DMS153 treated with DMSO at 0.1 percent for 48 hours (cell line): ENCODE data around the gene MSH5.
"Not testable (repeated sequence)": the region's sequence is repeated elsewhere in the genome, so short reads cannot be mapped to it uniquely, and the experiment has no call there.

ENCODE experiments used
- DNase-seq: peaks from one replicate; lab custom pipeline; 2025; ENCODE audit not compliant: unreplicated experiment; lab: John Stamatoyannopoulos, UW

Gene MSH5

DNA sequence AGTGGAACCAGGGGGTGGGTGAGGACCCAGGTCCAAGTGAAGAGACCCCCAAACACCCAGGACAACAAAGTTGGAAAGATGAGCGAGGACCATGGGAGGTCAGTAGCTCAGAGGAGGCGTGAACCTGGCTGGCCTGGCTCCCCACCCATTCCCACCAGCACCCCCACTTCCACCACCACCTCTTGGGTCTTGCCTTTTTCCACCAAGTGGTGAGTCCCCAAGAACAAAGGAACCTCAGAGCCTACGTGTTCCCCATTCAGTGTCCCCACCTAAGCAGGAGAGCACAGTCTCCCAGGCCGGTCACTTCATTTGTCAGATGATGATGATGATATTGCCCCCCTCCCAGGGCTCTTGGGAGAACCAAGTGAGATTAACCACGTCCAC, 37.9 kb downstream of the MSH5 start:
- DNase-seq: no peak

DNA sequence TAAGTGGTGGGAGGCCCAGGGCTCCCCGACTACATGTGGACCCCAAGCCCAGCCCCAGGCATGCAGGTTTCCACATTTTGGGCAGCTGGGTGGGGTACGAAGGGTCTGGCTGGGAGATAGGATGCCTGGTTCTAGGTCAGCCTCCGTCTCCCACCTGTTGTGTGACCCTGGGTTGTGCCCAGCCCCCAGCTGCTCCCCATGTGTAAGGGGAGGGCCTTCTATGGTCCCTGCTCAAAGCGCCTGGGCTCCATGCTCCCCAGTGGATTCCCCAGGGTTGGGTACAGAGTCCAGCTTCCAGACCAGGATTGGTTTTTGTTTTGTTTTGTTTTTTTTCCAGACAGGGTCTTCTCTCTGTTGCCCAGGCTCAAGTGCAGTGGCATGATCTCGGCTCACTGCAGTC, 38.4 kb downstream of the MSH5 start:
- DNase-seq: no peak

- DNase-seq: no peak
These were observed 39.4 kb downstream of the MSH5 start for GRCh38 chr6:31778999-31779885.

- DNase-seq: no peak
These were observed 40.1 kb downstream of the MSH5 start for GRCh38 chr6:31779908-31780307.

DNA sequence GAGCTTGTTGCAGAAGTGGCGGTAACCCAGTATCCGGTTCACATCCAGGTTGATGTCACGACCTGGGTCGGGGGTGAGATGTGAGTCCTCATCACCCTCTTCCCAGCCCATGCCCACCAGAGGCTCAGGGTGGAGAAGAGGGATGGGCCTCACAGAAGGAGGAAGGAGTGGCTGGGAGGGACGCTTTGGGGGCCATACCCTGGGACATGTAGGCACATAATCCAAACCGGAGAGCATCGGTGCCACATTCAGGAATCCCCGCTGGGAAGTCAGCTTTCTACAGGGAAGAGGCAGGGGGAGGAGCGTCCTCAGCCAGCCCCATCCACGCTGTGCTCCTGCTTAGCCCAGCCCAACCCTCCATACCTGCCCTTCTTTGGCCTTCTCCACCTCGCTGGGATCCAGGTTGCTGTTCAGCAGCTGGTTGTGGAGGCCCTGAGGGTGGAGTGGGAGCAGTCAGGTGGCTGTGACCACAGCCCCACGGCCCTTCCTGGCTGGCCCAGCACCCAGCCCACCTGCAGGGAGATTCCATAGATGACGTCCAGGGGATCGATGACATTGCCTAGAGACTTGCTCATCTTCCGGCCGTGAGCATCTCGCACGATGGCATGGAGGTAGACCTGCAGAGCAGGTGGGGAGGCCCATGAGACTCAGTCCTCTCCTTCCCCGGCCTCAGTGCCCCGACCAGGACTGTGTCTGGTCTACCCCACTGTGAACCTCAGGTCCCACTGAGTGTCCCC, 40.9 kb downstream of the MSH5 start:
- no peak for DNase-seq

- DNase-seq: no peak
These were observed 41.7 kb downstream of the MSH5 start for GRCh38 chr6:31781244-31782125.

DNA sequence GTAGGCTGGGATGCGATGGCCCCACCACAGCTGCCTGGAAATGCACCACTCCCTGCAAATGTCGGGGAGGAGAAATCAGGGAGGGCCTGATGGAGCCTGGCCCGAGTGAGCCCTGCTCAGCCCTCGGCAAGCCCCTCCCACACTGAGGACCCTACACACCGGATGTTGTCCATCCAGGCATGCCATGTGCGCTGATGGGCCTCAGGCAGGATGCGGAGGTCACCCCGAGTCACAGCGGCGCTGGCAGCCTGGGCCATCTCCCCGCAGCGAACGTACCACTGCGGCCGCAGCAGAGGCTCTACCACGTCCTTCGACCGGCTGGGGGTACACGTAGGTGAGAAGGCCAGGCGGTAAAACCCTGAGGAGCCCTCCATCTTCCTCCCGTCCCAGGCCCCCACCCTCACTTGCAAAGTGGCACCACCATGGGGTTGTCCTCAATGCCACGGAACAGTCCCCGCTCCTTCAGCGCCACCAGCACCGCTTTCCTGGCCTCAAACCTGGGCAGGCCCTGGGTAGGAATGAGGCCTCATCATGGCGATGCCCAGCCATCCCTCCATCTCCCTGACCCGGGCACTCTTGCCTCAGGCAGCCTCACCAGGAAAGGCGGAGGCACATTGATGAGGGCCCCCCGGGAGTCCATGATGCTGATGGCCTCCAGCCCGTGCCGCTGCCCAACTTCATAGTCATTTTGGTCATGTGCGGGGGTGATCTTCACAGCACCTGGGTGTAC, 42.5 kb downstream of the MSH5 start:
- no peak for DNase-seq

DNA sequence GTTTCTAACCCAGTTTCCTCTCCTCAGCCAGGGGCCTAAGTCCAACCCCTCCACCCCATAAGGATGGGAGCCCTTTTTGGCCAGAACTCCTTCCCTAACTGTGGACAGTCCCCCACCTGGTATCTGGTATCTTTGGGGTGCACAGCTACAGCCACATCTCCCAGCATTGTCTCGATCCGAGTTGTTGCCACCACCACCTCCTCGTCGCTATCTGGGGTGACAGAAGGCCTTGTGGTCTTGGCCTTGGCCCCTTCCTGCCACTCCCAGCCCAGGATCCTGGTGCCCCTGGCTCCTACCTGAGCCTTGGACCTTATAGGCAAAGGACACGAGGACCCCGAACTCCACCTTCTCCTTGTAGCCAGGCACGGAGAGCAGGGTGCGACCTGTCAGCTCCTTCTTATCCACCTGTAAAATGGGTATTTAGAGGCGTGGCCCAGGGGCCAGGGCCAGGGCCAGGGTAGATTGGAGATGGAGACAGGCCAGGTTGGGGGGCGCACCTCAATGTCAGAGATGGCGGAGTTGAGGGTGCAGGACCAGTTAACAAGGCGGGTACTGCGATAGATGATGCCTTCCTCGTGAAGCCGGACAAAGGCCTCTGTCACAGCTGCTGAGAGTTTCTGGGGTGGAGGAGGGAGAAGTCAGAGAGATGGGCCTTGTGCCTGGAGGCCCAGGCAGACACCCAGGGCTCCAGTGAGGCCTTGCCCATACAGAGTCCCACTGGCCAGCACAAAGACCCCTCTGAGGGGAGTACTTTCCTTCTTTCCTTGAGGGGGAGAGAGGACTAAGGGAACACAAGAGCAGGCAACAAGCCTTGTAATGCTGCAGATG, 44.5 kb downstream of the MSH5 start:
- DNase-seq: no peak

DNA sequence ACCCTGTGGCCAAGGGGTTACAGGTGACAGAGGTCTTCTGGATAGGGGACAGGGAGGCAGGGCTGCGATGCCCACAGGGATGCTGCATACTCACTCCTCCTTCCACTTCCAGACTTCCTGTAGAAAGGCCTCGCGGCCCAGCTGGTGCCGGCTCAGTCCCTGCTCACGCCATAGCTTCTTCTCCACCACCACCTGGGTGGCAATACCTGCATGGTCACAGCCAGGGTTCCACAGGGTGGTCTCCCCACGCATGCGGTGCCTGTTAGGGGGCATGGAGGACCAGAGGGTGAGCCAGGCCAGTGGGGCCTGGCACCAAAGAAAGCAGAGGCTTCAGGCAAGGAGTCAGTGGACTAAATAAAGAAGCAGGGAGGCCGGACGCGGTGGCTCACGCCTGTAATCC, 45.7 kb downstream of the MSH5 start:
- DNase-seq: no peak

DNA sequence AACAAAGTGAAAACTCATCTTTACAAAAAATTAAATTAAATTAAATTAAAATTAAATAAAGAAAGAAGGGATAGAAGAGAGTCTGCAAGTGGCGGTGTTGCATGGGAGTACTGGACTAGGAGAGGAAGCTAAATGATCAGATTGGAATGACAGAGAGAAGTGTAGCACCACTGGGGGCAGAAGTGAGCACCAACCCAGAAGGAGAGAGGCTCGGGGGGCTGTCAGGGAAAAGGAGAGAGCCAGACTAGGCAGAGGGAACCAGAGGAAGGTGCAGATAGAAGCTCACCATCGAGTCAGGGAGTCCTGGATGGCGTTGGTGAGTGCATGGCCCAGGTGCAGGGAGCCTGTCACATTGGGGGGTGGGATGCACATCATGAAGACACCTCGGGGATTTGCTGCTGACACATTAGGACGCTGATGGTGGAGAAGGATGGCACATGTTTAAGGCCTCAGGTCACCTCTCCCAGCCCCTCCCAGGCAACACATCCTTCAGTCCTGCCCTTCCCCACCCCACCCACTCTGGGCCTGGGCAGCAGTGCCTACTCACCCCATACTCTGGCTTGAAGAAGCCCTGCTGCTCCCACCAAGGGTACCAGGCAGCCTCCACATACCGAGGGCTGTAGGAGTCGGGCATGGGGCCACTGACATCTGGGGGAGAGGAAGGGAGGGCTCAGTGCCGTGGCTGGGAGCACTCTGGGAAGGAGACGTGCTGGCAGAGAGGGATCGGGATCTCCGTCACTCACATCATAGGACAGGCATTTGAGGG, 51.7 kb downstream of the MSH5 start:
- DNase-seq: peak; percentile 14

GRCh38 chr6:31792090-31792374, 52.2 kb downstream of the MSH5 start:
- DNase-seq: no peak

- no peak for DNase-seq
These were observed 53.0 kb downstream of the MSH5 start for GRCh38 chr6:31792761-31793171.

- not testable (repeated sequence) for DNase-seq
These were observed 54.1 kb downstream of the MSH5 start for GRCh38 chr6:31793927-31794245.

DNA sequence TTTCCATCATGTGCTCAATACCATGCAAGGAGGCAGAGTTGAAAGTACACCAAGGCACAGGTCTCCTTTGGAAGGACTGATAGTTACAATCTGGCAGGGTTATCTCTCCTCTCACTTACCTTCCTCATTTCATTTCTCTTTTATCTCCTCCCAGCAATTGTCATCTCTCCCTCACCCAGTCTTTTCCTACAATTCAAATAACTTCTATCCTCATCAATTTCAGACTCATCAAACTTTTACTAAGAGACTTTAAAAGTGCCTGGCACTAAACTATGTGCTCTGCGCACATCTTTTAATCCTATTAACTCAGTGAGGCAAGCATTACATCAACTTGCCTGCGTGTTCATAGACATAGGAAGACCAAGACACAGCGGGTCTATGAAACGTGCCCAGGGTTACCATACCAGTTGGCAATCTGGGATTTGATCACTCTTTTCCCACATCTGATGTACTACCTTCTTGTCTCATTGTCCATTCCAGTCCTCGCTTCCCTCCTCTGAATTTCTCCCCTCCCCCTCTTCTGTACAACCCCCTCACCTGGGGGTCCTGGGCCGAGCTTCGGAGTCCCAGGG, 54.6 kb downstream of the MSH5 start:
- DNase-seq: no peak

- no peak for DNase-seq
These were observed 55.2 kb downstream of the MSH5 start for GRCh38 chr6:31794866-31795615.

GRCh38 chr6:31795616-31796298, 56.0 kb downstream of the MSH5 start, which contains the start of gene VARS1:
Gene VARS1, minus strand, starts transcription at chr6:31795752. Its CDS starts 535 bp downstream, at chr6:31795217.
- DNase-seq: peak; percentile 86

DNA sequence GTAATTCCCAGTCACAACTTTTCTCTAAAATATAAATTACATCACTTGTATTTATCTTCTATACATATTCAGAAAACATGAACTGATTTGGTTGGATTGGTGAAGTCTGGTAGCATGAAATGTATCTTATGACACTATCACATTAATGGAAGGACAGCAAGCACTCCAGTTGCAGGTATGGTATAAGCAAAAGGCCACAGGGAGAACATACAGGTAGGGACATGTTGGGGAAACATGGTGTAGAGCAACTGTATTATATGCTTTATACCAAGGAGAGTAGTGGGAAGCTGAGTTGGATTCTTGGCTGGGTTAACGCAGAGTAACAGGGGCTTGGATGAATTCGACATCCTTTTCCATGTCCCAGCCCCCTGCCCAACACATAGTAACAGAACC, 57.2 kb downstream of the MSH5 start:
- no peak for DNase-seq

GRCh38 chr6:31797588-31797987, 57.8 kb downstream of the MSH5 start:
- DNase-seq: no peak
